Stromal cell of bone marrow (primary cell): ENCODE data around the gene CERS5.
"Not testable (repeated sequence)": the region's sequence is repeated elsewhere in the genome, so short reads cannot be mapped to it uniquely, and the experiment has no call there.

Experiments used
- DNase-seq: peaks from one replicate; pipeline ENCODE4 v3.0.0-alpha.2; 2012; ENCODE audit warnings: low read depth

CERS5 gene

GRCh38 chr12:50187084-50187900 lies 20.1 kb upstream of the CERS5 start:
- peak; percentile 51 for DNase-seq

- peak; percentile 49 for DNase-seq
Observed at GRCh38 chr12:50186681-50187080, 19.5 kb upstream of the CERS5 start.

- DNase-seq: no peak
Observed at GRCh38 chr12:50185970-50186663, 18.9 kb upstream of the CERS5 start.

- DNase-seq: no peak
Observed at GRCh38 chr12:50185301-50185895, 18.2 kb upstream of the CERS5 start.

- DNase-seq: no peak
Observed at GRCh38 chr12:50184261-50184660, 17.1 kb upstream of the CERS5 start.

- DNase-seq: no peak
Observed at GRCh38 chr12:50182461-50182860, 15.3 kb upstream of the CERS5 start.

- DNase-seq: no peak
Observed at GRCh38 chr12:50181691-50182090, 14.5 kb upstream of the CERS5 start.

- DNase-seq: no peak
Observed at GRCh38 chr12:50175716-50176026, 8.5 kb upstream of the CERS5 start.

- DNase-seq: peak; percentile 68
Observed at GRCh38 chr12:50174971-50175715, 8.0 kb upstream of the CERS5 start.

- no peak for DNase-seq
Observed at GRCh38 chr12:50166799-50167048, 445 bp downstream of the CERS5 start.

- no peak for DNase-seq
Observed at GRCh38 chr12:50164963-50165362, 2.2 kb downstream of the CERS5 start.

GRCh38 chr12:50162230-50162629 lies 4.9 kb downstream of the CERS5 start:
- DNase-seq: no peak

GRCh38 chr12:50160643-50161042 lies 6.5 kb downstream of the CERS5 start:
- no peak for DNase-seq

GRCh38 chr12:50157259-50157658 lies 9.9 kb downstream of the CERS5 start:
- DNase-seq: no peak

- DNase-seq: no peak
Observed at GRCh38 chr12:50156641-50157040, 10.5 kb downstream of the CERS5 start.

GRCh38 chr12:50154947-50155346 lies 12.2 kb downstream of the CERS5 start:
- not testable (repeated sequence) for DNase-seq

- no peak for DNase-seq
Observed at GRCh38 chr12:50151047-50151687, 16.0 kb downstream of the CERS5 start.

GRCh38 chr12:50149311-50149710 lies 17.9 kb downstream of the CERS5 start:
- no peak for DNase-seq

- DNase-seq: not testable (repeated sequence)
Observed at GRCh38 chr12:50148011-50148410, 19.2 kb downstream of the CERS5 start.

- no peak for DNase-seq
Observed at GRCh38 chr12:50147281-50147680, 19.9 kb downstream of the CERS5 start.

- no peak for DNase-seq
Observed at GRCh38 chr12:50145439-50145838, 21.7 kb downstream of the CERS5 start.

- DNase-seq: no peak
Observed at GRCh38 chr12:50142993-50143392, 24.2 kb downstream of the CERS5 start.
